CD4-positive, alpha-beta T cell treated with Interferon gamma for 1 hour (primary cell): Measurements from ENCODE around the gene STXBP4.

Experiments used
- DNase-seq: peaks from one replicate; pipeline ENCODE4 v3.0.0-alpha.2; 2020

STXBP4 gene

GRCh38 chr17:54968262-54968987 lies at the start of gene STXBP4, which contains the start of gene COX11:
STXBP4 (plus strand) TSS chr17:54968765; CDS start chr17:54986220, 17,455 bp downstream.
COX11 (minus strand) TSS chr17:54968654; CDS start chr17:54968646, 8 bp downstream.
- peak; percentile 95 for DNase-seq

GRCh38 chr17:54919425-54919824 lies 49.1 kb upstream of the STXBP4 start:
- DNase-seq, result no peak

GRCh38 chr17:54920819-54921218 lies 47.7 kb upstream of the STXBP4 start:
- no peak for DNase-seq

- DNase-seq, result no peak
These were observed 44.2 kb upstream of the STXBP4 start for GRCh38 chr17:54924405-54924804.

- DNase-seq, result no peak
These were observed 41.0 kb upstream of the STXBP4 start for GRCh38 chr17:54927525-54927924.

GRCh38 chr17:54932711-54933110 lies 35.9 kb upstream of the STXBP4 start:
- DNase-seq, result no peak

- no peak for DNase-seq
These were observed 34.6 kb upstream of the STXBP4 start for GRCh38 chr17:54933921-54934320.

- no peak for DNase-seq
These were observed 33.1 kb upstream of the STXBP4 start for GRCh38 chr17:54935471-54935870.

- no peak for DNase-seq
These were observed 31.5 kb upstream of the STXBP4 start for GRCh38 chr17:54937018-54937417.

GRCh38 chr17:54937426-54937825 lies 31.1 kb upstream of the STXBP4 start:
- DNase-seq, result no peak

- no peak for DNase-seq
These were observed 27.3 kb upstream of the STXBP4 start for GRCh38 chr17:54941285-54941684.

- no peak for DNase-seq
These were observed 23.8 kb upstream of the STXBP4 start for GRCh38 chr17:54944796-54945195.

- no peak for DNase-seq
These were observed 23.3 kb upstream of the STXBP4 start for GRCh38 chr17:54945231-54945630.

- DNase-seq, result no peak
These were observed 22.9 kb upstream of the STXBP4 start for GRCh38 chr17:54945671-54946070.

GRCh38 chr17:54947396-54947795 lies 21.2 kb upstream of the STXBP4 start:
- no peak for DNase-seq

- no peak for DNase-seq
These were observed 20.2 kb upstream of the STXBP4 start for GRCh38 chr17:54948380-54948779.

GRCh38 chr17:54950116-54950515 lies 18.4 kb upstream of the STXBP4 start:
- no peak for DNase-seq

GRCh38 chr17:54951286-54951685 lies 17.3 kb upstream of the STXBP4 start:
- DNase-seq, result no peak

GRCh38 chr17:54956791-54957190 lies 11.8 kb upstream of the STXBP4 start:
- DNase-seq, result no peak

- peak; percentile 39 for DNase-seq
These were observed 824 bp upstream of the STXBP4 start for GRCh38 chr17:54967621-54968261.

- DNase-seq, result peak; percentile 2
These were observed 395 bp downstream of the STXBP4 start for GRCh38 chr17:54968988-54969332.

GRCh38 chr17:54969658-54970572 lies 1.4 kb downstream of the STXBP4 start:
- no peak for DNase-seq

GRCh38 chr17:54971147-54971546 lies 2.6 kb downstream of the STXBP4 start:
- DNase-seq, result no peak

- no peak for DNase-seq
These were observed 3.3 kb downstream of the STXBP4 start for GRCh38 chr17:54971901-54972300.
